ENCODE results near the gene RTP4.

DNA sequence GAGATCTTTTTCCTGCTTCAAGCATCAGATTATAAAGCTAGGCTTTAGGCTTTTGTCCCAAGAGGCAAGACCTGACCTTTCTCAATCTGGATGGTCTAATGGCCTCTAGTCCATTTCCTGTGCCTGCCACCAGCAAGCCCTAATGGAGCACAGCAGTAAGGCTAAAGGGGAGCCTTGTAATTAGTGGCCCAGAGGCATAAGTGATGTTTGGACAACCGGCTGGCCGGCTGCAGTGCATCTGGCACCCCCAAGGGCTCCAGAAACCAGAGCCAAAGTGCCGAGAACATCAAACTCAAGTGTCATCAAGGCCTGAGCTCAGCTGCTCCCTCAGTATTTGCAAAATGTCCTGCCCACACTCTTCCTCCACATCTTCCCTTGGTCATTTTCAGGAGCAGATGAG, 31.9 kb upstream of the RTP4 start:
- TF ChIP-seq, protein P1, sequence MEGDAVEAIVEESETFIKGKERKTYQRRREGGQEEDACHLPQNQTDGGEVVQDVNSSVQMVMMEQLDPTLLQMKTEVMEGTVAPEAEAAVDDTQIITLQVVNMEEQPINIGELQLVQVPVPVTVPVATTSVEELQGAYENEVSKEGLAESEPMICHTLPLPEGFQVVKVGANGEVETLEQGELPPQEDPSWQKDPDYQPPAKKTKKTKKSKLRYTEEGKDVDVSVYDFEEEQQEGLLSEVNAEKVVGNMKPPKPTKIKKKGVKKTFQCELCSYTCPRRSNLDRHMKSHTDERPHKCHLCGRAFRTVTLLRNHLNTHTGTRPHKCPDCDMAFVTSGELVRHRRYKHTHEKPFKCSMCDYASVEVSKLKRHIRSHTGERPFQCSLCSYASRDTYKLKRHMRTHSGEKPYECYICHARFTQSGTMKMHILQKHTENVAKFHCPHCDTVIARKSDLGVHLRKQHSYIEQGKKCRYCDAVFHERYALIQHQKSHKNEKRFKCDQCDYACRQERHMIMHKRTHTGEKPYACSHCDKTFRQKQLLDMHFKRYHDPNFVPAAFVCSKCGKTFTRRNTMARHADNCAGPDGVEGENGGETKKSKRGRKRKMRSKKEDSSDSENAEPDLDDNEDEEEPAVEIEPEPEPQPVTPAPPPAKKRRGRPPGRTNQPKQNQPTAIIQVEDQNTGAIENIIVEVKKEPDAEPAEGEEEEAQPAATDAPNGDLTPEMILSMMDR (IDR thresholded peaks at IDR 0.05), result no peak
- TF ChIP-seq POLR2AphosphoS5 (IDR thresholded peaks at IDR 0.05) (no peak), POLR2A (IDR thresholded peaks at IDR 0.05) (no peak)

Data from breast epithelium (tissue), 3 donors.